GM12873 (cell line): Measurements from ENCODE around the gene TMEM19.

ENCODE experiments used
- TF ChIP-seq, protein P1 (sequence below): IDR thresholded peaks from 2 replicates; pipeline ENCODE4 v1.5.1; 2012; ENCODE audit warnings: low read depth, mild to moderate bottlenecking, moderate library complexity, low read length, control low read depth; ENCODE audit not compliant: insufficient read depth; ENCODE audit errors: missing control alignments

TMEM19 gene

DNA sequence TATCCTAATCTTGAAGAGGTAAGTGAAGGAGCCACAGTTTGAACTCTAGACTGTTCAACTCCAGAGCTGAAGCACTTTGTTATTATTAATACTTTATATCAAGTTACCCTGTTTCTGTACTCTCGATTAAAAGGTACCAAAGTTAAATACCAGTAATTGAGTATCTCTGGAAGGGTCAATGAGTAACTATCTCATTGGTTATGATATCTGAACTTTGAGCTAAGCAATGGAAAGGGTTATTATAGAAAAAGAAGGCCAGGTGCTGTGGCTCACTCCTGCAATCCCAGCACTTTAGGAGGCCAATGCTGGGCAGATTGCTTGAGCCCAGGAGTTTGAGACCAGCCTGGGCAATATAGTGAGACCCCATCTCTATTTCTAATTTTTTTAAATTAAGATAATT lies 9.9 kb downstream of the TMEM19 start:
- TF ChIP-seq, protein P1, sequence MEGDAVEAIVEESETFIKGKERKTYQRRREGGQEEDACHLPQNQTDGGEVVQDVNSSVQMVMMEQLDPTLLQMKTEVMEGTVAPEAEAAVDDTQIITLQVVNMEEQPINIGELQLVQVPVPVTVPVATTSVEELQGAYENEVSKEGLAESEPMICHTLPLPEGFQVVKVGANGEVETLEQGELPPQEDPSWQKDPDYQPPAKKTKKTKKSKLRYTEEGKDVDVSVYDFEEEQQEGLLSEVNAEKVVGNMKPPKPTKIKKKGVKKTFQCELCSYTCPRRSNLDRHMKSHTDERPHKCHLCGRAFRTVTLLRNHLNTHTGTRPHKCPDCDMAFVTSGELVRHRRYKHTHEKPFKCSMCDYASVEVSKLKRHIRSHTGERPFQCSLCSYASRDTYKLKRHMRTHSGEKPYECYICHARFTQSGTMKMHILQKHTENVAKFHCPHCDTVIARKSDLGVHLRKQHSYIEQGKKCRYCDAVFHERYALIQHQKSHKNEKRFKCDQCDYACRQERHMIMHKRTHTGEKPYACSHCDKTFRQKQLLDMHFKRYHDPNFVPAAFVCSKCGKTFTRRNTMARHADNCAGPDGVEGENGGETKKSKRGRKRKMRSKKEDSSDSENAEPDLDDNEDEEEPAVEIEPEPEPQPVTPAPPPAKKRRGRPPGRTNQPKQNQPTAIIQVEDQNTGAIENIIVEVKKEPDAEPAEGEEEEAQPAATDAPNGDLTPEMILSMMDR: no peak

- TF ChIP-seq, protein P1: no peak
These were observed 16.7 kb downstream of the TMEM19 start for GRCh38 chr12:71702590-71702989.

- TF ChIP-seq, protein P1: no peak
These were observed 17.3 kb downstream of the TMEM19 start for GRCh38 chr12:71703206-71703605.

DNA sequence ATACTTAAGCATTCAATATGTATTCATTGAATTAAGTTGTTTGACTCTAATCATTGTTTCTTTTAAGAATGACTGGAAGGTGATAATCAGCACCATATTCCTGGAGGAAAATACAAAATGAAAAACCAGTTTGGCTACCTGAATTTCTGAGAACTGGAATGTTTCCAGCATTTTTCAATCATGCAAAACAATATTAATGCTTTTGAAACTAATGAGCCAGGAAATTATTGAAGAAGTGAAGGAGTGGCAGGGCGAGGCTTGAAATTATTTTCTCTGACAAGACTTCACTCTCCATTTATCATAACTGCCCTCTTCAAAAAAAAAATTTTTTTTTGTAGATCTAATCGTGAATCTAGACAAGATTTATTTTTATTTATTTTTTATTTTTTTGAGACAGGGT lies 19.0 kb downstream of the TMEM19 start:
- TF ChIP-seq, protein P1: no peak

DNA sequence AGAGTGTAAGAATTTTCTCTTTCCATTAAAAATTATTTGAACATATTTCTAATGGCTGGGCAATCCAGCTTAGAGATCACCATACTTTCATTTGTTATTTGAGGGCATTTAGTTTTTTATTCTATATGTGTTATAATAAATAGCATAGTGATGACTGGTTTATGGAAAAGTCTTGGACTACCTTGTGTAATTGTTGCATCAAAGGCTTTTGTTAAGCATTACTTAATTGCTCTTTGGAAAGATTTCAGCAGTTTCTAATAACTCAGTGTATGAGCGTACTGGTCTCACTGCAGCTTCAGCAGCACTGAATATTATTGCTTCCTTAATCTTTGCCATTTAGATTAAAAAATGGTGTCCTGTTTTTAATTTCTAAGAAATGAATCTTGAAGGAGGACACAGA lies 22.8 kb downstream of the TMEM19 start:
- TF ChIP-seq, protein P1: no peak

- TF ChIP-seq, protein P1: no peak
These were observed 24.6 kb downstream of the TMEM19 start for GRCh38 chr12:71710276-71711125.

DNA sequence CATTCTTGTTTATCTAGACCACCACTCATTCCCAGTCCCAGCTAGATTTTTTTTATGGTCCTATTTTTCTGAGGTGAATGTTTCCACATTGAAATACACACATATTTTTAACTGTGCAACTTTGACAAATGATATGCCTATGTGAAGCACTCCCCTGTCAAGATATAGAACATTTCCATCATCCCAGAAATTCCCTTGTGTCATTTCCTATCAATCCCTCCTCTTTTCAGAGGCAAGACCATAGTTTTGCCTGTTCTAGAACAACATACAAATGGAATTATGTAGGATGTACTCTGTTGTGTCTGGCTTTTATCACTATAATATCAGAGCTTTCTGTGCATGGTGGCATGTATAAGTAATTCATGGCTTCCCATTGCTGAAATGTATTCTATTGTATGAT lies 32.7 kb downstream of the TMEM19 start:
- TF ChIP-seq, protein P1: no peak
